ENCODE results near the gene CAMK1D. TPM values are rescaled to one million over a fixed set of nuclear protein-coding genes. Genes with fewer than 3 reads are reported as not detected.

The CAMK1D gene
- total RNA-seq, 4 donors from 2014 or later: 5.6 to 23.9 (median 7.4) TPM

- peak overlapping the region in 3 of 4 donors; percentile 36 to 65 (median 39) for H3K27ac ChIP-seq
- H3K9me3 ChIP-seq: no peaks in the 10 kb centered on the region
- peak in 2 of 3 donors; percentile 57 to 77 for DNase-seq
- H3K36me3 ChIP-seq: no peaks in the 10 kb centered on the region
- TF ChIP-seq POLR2A (IDR thresholded peaks at IDR 0.05) (no peak), CTCF (IDR thresholded peaks at IDR 0.05) (no peak)
- H3K27me3 ChIP-seq: no peaks in the 10 kb centered on the region
- H3K4me3 ChIP-seq: no peak overlapping the region
- H3K4me1 ChIP-seq: no peaks in the 10 kb centered on the region
These were observed 245.1 kb downstream of the CAMK1D start for GRCh38 chr10:12594448-12594944.

- TF ChIP-seq CTCF (IDR thresholded peaks at IDR 0.05): no peak
- TF ChIP-seq POLR2A (IDR thresholded peaks at IDR 0.05): no peak
- DNase-seq: no peak
- H3K4me1 ChIP-seq: no peaks in the 10 kb centered on the region
- H3K9me3 ChIP-seq: no peaks in the 10 kb centered on the region
- H3K27me3 ChIP-seq: no peaks in the 10 kb centered on the region
- no peak overlapping the region for H3K4me3 ChIP-seq
- H3K36me3 ChIP-seq: no peaks in the 10 kb centered on the region
- H3K27ac ChIP-seq: no peak overlapping the region
These were observed 246.7 kb downstream of the CAMK1D start for GRCh38 chr10:12595936-12596576.

GRCh38 chr10:12597176-12597575, 247.8 kb downstream of the CAMK1D start:
- no peaks in the 10 kb centered on the region for H3K27me3 ChIP-seq
- H3K9me3 ChIP-seq: no peaks in the 10 kb centered on the region
- no peak overlapping the region for H3K27ac ChIP-seq
- no peak overlapping the region for H3K4me3 ChIP-seq
- DNase-seq: no peak
- TF ChIP-seq POLR2A (IDR thresholded peaks at IDR 0.05) (no peak), CTCF (IDR thresholded peaks at IDR 0.05) (no peak)
- no peaks in the 10 kb centered on the region for H3K4me1 ChIP-seq
- H3K36me3 ChIP-seq: no peaks in the 10 kb centered on the region

GRCh38 chr10:12597788-12598765, 248.7 kb downstream of the CAMK1D start:
- Histone ChIP-seq H3K4me1 (peaks cover 0 to under 1% (median 0%) of the 10 kb centered on the region in 4 donors), H3K9me3 (no peaks in the 10 kb centered on the region), H3K27ac (no peak overlapping the region), H3K4me3 (no peak overlapping the region), H3K36me3 (no peaks in the 10 kb centered on the region), H3K27me3 (no peaks in the 10 kb centered on the region)
- TF ChIP-seq POLR2A (IDR thresholded peaks at IDR 0.05) (no peak), CTCF (IDR thresholded peaks at IDR 0.05) (no peak)
- DNase-seq: no peak

- H3K4me1 ChIP-seq: peaks cover 0 to 26% (median 5%) of the 10 kb centered on the region in 4 donors
- no peaks in the 10 kb centered on the region for H3K36me3 ChIP-seq
- no peak overlapping the region for H3K27ac ChIP-seq
- H3K4me3 ChIP-seq: no peak overlapping the region
- TF ChIP-seq POLR2A (IDR thresholded peaks at IDR 0.05) (no peak), CTCF (IDR thresholded peaks at IDR 0.05) (no peak)
- H3K9me3 ChIP-seq: no peaks in the 10 kb centered on the region
- DNase-seq: no peak
- no peaks in the 10 kb centered on the region for H3K27me3 ChIP-seq
These were observed 251.3 kb downstream of the CAMK1D start for GRCh38 chr10:12600652-12601051.
